DMS 273 treated with DMSO at 0.1 percent for 48 hours (cell line): ENCODE data around the gene ADGRL3.

Experiments
- DNase-seq: peaks from one replicate; lab custom pipeline; 2025; lab: John Stamatoyannopoulos, UW

ADGRL3 gene

GRCh38 chr4:61997831-61998230 is 797.7 kb downstream of the ADGRL3 start:
- no peak for DNase-seq

GRCh38 chr4:62003695-62004094 is 803.6 kb downstream of the ADGRL3 start:
- no peak for DNase-seq

GRCh38 chr4:62004881-62005280 is 804.8 kb downstream of the ADGRL3 start:
- no peak for DNase-seq

- no peak for DNase-seq
These were observed 806.0 kb downstream of the ADGRL3 start for GRCh38 chr4:62006108-62006507.

GRCh38 chr4:62015043-62015739 is 815.1 kb downstream of the ADGRL3 start:
- DNase-seq, result no peak

- DNase-seq, result no peak
These were observed 818.4 kb downstream of the ADGRL3 start for GRCh38 chr4:62018537-62018936.

GRCh38 chr4:62023633-62024032 is 823.5 kb downstream of the ADGRL3 start:
- no peak for DNase-seq

- no peak for DNase-seq
These were observed 828.6 kb downstream of the ADGRL3 start for GRCh38 chr4:62028745-62029144.

GRCh38 chr4:62030958-62031357 is 830.8 kb downstream of the ADGRL3 start:
- no peak for DNase-seq

GRCh38 chr4:62037571-62037970 is 837.4 kb downstream of the ADGRL3 start:
- DNase-seq, result no peak

- no peak for DNase-seq
These were observed 851.2 kb downstream of the ADGRL3 start for GRCh38 chr4:62051332-62051731.

GRCh38 chr4:62053974-62054373 is 853.8 kb downstream of the ADGRL3 start:
- DNase-seq, result no peak

- no peak for DNase-seq
These were observed 856.9 kb downstream of the ADGRL3 start for GRCh38 chr4:62057031-62057430.

GRCh38 chr4:62058571-62058970 is 858.4 kb downstream of the ADGRL3 start:
- DNase-seq, result peak; percentile 29

- DNase-seq, result no peak
These were observed 870.2 kb downstream of the ADGRL3 start for GRCh38 chr4:62070291-62070852.

- DNase-seq, result no peak
These were observed 875.0 kb downstream of the ADGRL3 start for GRCh38 chr4:62075089-62075488.

GRCh38 chr4:62075521-62075920 is 875.4 kb downstream of the ADGRL3 start:
- DNase-seq, result no peak

GRCh38 chr4:62077406-62077805 is 877.3 kb downstream of the ADGRL3 start:
- no peak for DNase-seq

GRCh38 chr4:62080431-62080830 is 880.3 kb downstream of the ADGRL3 start:
- DNase-seq, result no peak

GRCh38 chr4:62087706-62088105 is 887.6 kb downstream of the ADGRL3 start:
- no peak for DNase-seq

- no peak for DNase-seq
These were observed 893.6 kb downstream of the ADGRL3 start for GRCh38 chr4:62093735-62094134.

- no peak for DNase-seq
These were observed 896.8 kb downstream of the ADGRL3 start for GRCh38 chr4:62096881-62097280.

- no peak for DNase-seq
These were observed 915.1 kb downstream of the ADGRL3 start for GRCh38 chr4:62115216-62115615.

GRCh38 chr4:62117886-62118285 is 917.8 kb downstream of the ADGRL3 start:
- no peak for DNase-seq
